NCI-H2227 (cell line): Measurements from ENCODE around the gene SERAC1.

Experiments
- DNase-seq: peaks from one replicate; lab custom pipeline; 2025; ENCODE audit not compliant: unreplicated experiment; lab: John Stamatoyannopoulos, UW

SERAC1 gene

DNA sequence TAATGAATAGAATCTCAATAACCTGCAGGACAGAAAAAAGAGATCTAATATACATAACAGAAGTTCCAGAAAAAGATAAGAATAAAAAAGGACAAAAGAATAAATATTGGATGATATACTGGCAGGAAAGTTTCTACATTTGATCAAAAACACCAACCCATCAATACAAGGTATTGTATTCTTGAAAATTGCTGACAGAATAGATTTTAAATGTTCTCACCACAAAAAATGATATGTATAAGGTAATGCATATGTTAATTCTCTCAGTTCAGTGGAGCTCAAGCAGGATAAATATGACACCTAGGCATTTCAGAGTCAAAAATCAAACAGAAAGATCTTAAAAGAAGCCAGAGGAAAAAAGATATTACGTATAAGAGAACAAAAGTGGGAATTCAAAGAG is 43.8 kb downstream of the SERAC1 start:
- DNase-seq, result no peak

DNA sequence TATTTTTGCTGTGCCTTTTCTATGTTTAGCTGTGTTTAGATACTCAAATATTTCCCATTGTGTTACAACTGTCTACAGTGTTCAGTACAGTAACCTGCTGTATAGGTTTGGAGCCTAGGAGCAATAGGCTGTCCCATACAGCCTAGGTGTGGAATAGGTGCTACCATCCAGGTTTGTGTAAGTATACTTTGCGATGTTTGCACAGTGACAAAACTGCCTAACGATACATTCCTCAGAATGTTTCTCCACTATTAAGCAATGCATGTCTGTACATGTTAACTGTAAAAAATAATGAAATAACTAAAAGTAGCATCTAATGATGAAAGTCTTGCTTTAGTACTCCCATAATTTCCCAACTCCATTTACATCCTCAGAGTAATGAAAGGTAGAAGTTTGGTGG is 46.0 kb downstream of the SERAC1 start:
- no peak for DNase-seq

DNA sequence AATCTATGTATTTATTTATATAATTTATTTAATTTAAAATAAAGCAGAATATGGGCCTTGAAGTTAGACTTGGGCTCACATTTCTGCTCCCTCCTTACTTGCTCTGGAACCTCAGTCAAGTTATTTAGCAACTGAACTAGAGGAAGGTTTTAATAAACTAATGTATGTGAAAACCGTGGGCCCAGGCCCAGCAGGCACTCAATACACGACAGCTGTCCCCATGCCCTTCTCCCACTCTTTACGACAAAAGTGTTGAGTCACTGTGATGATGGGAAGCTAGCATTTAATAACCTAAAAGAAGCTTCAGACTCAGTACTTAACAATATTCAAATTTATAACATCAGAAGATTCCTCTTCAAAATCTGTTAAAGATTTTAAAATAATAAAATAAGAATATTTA is 46.7 kb downstream of the SERAC1 start:
- no peak for DNase-seq

GRCh38 chr6:158118886-158119285 is 49.2 kb downstream of the SERAC1 start:
- no peak for DNase-seq

- no peak for DNase-seq
Measured at GRCh38 chr6:158115508-158115907, 52.6 kb downstream of the SERAC1 start.

GRCh38 chr6:158115102-158115501 is 53.0 kb downstream of the SERAC1 start:
- DNase-seq, result no peak

GRCh38 chr6:158113802-158114201 is 54.3 kb downstream of the SERAC1 start:
- no peak for DNase-seq

DNA sequence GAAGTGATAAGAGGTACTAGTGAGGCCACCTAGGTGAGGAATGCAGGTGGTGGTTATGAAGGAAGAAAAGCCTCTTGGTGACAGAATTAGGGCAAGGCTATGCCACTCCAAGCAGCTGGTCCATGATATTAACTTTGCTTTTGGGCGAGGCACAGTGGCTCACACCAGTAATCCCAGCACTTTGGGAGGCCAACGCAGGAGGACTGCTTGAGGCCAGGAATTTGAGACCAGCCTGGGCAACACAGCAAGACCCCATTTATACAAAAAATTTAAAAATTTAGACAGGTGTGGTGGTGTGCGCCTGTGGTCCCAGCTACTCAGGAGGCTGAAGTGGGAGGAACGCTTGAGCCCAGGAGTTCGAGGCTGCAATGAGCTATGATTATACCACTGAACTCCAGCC is 56.1 kb downstream of the SERAC1 start:
- no peak for DNase-seq

DNA sequence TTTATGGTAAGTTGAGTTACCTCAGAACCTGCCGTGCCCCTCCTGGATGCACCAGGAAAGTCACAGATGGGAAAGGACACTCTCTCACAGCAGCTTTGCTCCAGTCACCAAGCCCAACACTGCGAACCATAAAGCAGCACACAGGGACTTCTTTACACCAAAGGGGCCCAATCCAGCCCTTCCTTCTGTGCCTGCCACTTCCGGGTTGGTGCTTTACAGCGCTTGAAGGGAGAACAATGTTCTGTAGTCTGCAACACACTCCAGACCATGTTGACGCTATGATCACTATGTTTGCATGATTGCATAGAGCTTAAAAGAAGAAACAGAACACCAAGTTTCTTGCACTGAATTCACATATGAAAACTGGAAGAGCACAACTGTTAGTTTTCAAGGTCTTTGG is 57.1 kb downstream of the SERAC1 start:
- DNase-seq, result no peak

DNA sequence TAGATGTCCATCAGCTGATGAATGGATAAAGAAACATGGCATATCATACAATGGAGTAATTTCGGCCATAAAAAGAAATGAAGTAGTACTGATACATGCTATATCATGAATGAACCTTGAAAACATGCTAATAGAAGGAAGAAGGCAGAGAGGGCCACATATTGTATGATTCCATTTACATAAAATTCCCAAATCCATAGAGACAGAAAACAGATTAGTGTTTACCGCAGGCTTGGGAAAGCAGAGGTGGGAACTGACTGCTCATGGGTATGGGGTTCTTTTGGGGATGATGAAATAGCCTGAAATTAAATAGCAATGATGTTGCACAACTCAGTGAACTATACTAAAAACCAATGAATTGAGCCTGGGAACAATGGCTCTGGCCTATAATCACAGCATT is 58.3 kb downstream of the SERAC1 start:
- DNase-seq, result no peak

- no peak for DNase-seq
Measured at GRCh38 chr6:158104696-158105095, 63.4 kb downstream of the SERAC1 start.

DNA sequence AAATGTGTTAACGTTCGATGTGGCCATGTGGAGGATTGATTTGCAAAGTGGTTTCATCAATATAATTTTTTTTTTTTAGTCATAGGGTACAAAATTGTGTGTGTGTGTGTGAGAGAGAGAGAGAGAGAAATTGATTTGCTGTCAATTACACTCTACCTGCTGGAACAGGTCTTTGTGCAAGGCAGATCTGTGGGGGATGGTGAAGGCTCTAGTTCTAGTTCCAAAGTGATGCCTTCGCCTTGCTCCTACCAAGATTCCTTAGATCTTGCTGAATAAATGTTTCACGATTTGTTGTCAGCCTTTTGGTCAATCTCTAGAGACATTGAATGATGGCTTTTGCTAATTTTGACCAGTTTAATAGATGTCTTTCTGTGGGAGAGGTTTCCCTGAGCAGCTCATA is 64.8 kb downstream of the SERAC1 start:
- DNase-seq, result no peak

DNA sequence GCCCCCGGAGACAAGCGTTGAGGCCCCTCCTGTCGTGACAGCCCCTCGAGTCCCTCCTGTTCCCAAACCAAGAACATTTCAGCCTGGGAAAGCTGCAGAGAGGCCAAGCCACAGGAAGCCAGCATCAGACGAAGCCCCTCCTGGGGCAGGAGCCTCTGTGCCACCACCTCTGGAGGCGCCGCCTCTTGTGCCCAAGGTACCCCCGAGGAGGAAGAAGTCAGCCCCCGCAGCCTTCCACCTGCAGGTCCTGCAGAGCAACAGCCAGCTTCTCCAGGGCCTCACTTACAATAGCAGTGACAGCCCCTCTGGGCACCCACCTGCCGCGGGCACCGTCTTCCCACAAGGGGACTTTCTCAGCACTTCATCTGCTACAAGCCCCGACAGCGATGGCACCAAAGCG is 72.4 kb downstream of the SERAC1 start:
- DNase-seq, result no peak

GRCh38 chr6:158095031-158095430 is 73.0 kb downstream of the SERAC1 start:
- DNase-seq, result no peak

GRCh38 chr6:158092806-158093205 is 75.3 kb downstream of the SERAC1 start:
- no peak for DNase-seq

DNA sequence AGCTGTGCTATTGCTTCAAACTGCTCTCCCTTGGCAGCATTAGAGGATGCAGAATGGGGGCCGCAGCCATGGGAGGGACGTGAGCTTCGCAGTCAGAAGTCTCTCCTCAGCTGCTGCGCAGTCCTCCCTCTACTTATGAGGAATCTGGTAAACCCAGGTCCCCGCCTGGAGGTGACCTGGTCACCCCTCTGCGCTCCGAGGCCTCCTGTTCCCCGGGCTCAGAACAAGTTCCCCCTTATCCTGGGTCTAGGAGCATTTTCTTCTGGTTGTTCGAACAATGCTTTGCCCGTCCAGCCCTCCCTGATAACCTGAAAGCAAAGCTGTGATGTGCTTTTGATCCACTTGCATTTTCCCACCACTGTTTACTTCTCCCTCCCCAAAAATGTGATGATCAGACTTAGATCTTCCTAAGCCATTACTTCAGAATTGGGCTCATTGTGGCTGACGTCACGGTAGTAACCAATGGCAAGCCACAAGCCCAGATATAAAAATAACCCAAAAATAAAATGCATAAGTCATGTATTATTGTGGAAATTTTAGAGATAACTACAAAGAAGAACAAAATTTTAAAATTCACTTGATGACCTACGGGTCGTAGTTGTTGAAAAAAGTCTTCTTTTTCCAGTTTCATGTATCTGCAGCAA is 80.7 kb downstream of the SERAC1 start:
- DNase-seq, result no peak

DNA sequence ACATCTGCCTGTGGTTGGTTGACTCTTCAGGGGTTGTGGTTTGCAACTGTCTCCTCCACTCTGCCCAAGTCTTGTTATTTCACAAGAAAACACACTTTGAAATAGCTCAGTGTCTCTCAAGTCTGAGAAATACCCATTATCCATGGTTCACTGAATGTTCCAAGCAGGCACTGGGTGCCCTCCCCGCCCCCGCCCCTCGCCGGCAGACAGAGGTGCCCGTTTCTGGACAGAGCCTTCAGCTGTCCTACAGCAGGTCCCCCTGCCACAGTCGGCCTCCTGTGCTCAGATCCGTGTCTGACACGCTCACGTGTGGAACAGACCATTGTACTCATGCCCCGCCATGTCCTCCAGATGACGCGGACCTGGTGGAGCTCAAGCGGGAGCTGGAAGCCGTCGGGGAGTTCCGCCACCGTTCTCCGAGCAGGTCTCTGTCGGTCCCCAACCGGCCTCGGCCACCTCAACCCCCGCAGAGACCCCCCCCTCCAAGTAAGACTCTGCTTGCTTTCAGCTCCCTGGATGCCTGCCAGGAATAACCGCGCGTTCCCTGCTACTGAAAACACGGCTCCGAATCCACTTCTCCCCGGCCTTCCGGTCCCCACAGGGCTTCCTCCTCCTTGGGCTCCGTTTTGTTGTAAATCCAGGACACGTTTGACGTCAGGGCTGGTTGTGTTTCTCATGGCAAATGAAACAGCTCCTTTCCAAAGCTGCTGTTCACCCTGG is 81.4 kb downstream of the SERAC1 start:
- DNase-seq, result no peak

DNA sequence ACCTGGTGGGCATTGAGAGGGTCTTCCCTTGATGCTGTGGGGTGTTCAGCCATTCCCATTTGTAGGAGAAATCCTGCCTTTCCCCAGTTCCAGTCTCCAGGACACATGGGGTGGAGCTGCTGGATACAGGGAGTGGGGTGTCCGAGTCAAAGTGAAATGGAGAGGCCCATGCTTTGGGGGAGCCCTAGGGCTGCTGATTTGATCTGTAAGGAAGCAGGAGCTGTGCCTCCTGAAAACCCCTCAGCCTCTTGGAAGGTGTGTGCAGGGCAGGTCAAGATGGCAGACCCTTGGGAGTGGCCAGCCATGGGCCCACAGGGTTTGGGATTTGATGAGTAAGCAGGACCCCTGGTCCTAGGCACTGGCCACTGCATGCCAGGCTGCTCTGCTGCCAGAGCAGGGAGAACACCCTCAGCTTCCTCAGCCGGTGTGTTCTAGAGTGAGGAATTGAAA is 82.0 kb downstream of the SERAC1 start:
- DNase-seq, result no peak

- no peak for DNase-seq
Measured at GRCh38 chr6:158085261-158086053, 82.6 kb downstream of the SERAC1 start.

DNA sequence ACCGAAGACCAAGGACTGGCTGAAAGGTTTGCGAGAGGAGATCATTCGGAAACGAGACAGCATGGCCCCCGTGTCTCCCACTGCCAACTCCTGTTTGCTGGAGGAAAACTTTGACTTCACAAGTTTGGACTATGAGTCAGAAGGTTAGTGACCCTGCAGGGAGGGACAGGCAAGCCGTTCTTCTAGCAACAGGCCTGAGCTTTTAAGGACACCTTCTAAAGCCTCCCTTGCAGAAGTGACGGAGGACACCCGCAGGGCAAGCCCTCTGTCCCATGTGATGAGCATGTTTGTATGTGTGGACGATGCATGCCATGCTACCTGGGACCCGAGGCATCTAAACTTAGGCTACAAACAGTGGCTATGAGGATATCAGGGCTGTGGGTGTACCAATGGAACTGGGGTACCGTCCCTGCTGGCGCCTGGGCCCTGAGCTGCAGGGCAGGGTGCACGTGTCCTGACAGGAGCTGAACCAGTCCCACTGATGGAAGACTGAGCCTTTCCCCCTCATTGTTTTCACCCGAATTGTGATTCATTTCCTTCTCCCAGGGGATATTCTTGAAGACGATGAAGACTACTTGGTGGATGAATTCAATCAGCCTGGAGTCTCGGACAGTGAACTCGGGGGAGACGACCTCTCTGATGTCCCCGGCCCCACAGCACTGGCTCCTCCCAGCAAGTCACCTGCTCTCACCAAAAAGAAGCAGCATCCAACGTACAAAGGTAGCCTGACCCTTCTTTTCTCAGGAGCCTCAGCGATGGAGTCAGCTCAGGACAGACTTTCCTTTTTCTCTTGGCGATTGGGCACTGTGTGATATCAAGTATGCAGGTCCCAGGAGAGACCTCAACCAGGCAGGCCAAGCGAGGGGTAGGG is 84.4 kb downstream of the SERAC1 start:
- DNase-seq, result no peak

GRCh38 chr6:158081657-158081935 is 86.5 kb downstream of the SERAC1 start:
- DNase-seq, result no peak
